PC-3 (cell line): ENCODE data around the gene WDR91.

Source experiments
- EZH2 ChIP-seq: fragments of 300-600 bp; sonication (generic); IDR thresholded peaks from one replicate; pipeline ENCODE4 v1.6.1; 2017; ENCODE audit warnings: antibody characterized with exemption, mild to moderate bottlenecking, low read length; ENCODE audit not compliant: unreplicated experiment
- EZH2phosphoT487 ChIP-seq: fragments of 300-600 bp; sonication (generic); IDR thresholded peaks from 2 replicates; pipeline ENCODE4 v1.6.1; 2018; ENCODE audit warnings: mild to moderate bottlenecking, antibody characterized with exemption, low read length, borderline replicate concordance
- TF ChIP-seq, protein P1 (sequence below): fragments of 300-600 bp; sonication (generic); conservative IDR thresholded peaks from 2 replicates; pipeline ENCODE4 v1.5.1; 2017; ENCODE audit warnings: antibody characterized with exemption, low read depth, mild to moderate bottlenecking, low read length

DNA sequence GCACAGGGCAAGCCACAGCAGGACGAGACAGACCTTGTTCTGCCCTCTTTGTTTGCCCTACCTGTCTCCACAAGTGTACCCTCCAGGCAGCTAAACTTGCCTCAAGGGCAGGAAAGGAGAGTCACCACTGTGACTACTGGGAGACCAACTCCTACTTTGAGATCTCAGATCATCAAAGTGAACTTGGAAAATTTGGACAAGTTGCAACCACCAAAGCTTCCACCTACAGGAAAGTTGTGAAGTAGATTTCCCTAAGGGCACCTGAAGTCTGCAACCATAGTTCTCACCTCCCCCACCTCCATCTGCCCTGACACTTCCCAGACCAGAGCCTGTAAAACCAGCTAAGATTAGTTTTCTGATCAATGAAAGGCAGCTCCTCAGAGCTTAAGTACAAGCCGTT, 2.5 kb upstream of the WDR91 start:
- TF ChIP-seq, protein P1, sequence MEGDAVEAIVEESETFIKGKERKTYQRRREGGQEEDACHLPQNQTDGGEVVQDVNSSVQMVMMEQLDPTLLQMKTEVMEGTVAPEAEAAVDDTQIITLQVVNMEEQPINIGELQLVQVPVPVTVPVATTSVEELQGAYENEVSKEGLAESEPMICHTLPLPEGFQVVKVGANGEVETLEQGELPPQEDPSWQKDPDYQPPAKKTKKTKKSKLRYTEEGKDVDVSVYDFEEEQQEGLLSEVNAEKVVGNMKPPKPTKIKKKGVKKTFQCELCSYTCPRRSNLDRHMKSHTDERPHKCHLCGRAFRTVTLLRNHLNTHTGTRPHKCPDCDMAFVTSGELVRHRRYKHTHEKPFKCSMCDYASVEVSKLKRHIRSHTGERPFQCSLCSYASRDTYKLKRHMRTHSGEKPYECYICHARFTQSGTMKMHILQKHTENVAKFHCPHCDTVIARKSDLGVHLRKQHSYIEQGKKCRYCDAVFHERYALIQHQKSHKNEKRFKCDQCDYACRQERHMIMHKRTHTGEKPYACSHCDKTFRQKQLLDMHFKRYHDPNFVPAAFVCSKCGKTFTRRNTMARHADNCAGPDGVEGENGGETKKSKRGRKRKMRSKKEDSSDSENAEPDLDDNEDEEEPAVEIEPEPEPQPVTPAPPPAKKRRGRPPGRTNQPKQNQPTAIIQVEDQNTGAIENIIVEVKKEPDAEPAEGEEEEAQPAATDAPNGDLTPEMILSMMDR: no peak
- TF ChIP-seq EZH2 (no peak), EZH2phosphoT487 (no peak)
